HFFc6 (cell line): ENCODE results near the gene ASIC2. TPM values are rescaled to one million over a fixed set of nuclear protein-coding genes. Genes with fewer than 3 reads are reported as not detected.

Experiments
- DNase-seq: peaks from one replicate; pipeline ENCODE4 v3.0.0-alpha.2; 2018
- H3K27ac Mint-ChIP-seq: 2 replicates; pipeline ENCODE4 v1.8.0; 2020; ENCODE audit warnings: mild to moderate bottlenecking, mixed read lengths
- H3K27me3 Mint-ChIP-seq: 2 replicates; pipeline ENCODE4 v1.8.0; 2021; ENCODE audit warnings: mild to moderate bottlenecking, moderate library complexity, mixed read lengths; ENCODE audit not compliant: insufficient read depth
- H3K36me3 Mint-ChIP-seq: 2 replicates; pipeline ENCODE4 v1.8.0; 2021; ENCODE audit warnings: low read depth, mixed read lengths
- H3K4me1 Mint-ChIP-seq: 2 replicates; pipeline ENCODE4 v1.8.0; 2020; ENCODE audit warnings: low read depth, mixed read lengths
- H3K4me3 Mint-ChIP-seq: 2 replicates; pipeline ENCODE4 v1.8.0; 2020; ENCODE audit warnings: mild to moderate bottlenecking, moderate library complexity, mixed read lengths
- H3K9me3 Mint-ChIP-seq: 2 replicates; pipeline ENCODE4 v1.8.0; 2020; ENCODE audit warnings: mild to moderate bottlenecking, mixed read lengths
- CTCF ChIP-seq: fragments of 200-600 bp; sonication (generic); IDR thresholded peaks from 2 replicates; pipeline ENCODE4 v1.5.0; 2021; ENCODE audit warnings: antibody characterized with exemption, mild to moderate bottlenecking
- total RNA-seq, 6 experiments: library from RNA; stranded (reverse); fragmentation: NEBNext Ultra II Directional; extraction: Animal tissue kit (Norgen Biotek cat#: 25700); gene quantifications; 2 replicates in 1 of 6; 3 replicates in 5 of 6; pipeline ENCODE4 v1.2.3, GENCODE V29; 2021

ASIC2 gene
- total RNA-seq, 6 experiments from 2014 or later: not detected

GRCh38 chr17:33023790-33024189, 269.3 kb downstream of the ASIC2 start:
- Mint-ChIP-seq H3K27me3 (peaks cover 18% of the 10 kb centered on the region), H3K9me3 (no peaks in the 10 kb centered on the region; the same call in 1 of the 2 replicates), H3K36me3 (no peaks in the 10 kb centered on the region), H3K4me1 (no peaks in the 10 kb centered on the region), H3K4me3 (no peak overlapping the region), H3K27ac (no peak overlapping the region)
- no peak for DNase-seq
- TF ChIP-seq CTCF: no peak

GRCh38 chr17:33021731-33022408, 271.2 kb downstream of the ASIC2 start:
- peak; percentile 46; the same call in 1 of the 2 replicates for TF ChIP-seq CTCF
- Mint-ChIP-seq H3K27me3 (peaks cover 22% of the 10 kb centered on the region), H3K4me3 (no peak overlapping the region), H3K4me1 (no peaks in the 10 kb centered on the region), H3K27ac (no peak overlapping the region), H3K9me3 (no peaks in the 10 kb centered on the region; the same call in 1 of the 2 replicates), H3K36me3 (no peaks in the 10 kb centered on the region)
- DNase-seq: peak; percentile 22

- no peaks in the 10 kb centered on the region for H3K4me1 Mint-ChIP-seq
Measured at GRCh38 chr17:33019161-33019890, 273.8 kb downstream of the ASIC2 start.

GRCh38 chr17:33017366-33017765, 275.7 kb downstream of the ASIC2 start:
- TF ChIP-seq CTCF: no peak
- Mint-ChIP-seq H3K27me3 (peaks cover 13% of the 10 kb centered on the region), H3K36me3 (no peaks in the 10 kb centered on the region), H3K4me3 (no peak overlapping the region), H3K27ac (no peak overlapping the region), H3K4me1 (peaks cover 15% of the 10 kb centered on the region), H3K9me3 (no peaks in the 10 kb centered on the region; the same call in 1 of the 2 replicates)
- DNase-seq: no peak

More at GRCh38 chr17:33019161-33019890, 273.8 kb downstream of the ASIC2 start:
- no peaks in the 10 kb centered on the region; the same call in 1 of the 2 replicates for H3K9me3 Mint-ChIP-seq
- H3K27me3 Mint-ChIP-seq: peaks cover 15% of the 10 kb centered on the region
- DNase-seq: no peak
- H3K27ac Mint-ChIP-seq: no peak overlapping the region
- no peaks in the 10 kb centered on the region for H3K36me3 Mint-ChIP-seq
- no peak for TF ChIP-seq CTCF
- no peak overlapping the region for H3K4me3 Mint-ChIP-seq

- DNase-seq: no peak
- no peaks in the 10 kb centered on the region; the same call in 1 of the 2 replicates for H3K9me3 Mint-ChIP-seq
- peaks cover 13% of the 10 kb centered on the region for H3K27me3 Mint-ChIP-seq
- H3K4me3 Mint-ChIP-seq: no peak overlapping the region
- no peaks in the 10 kb centered on the region for H3K36me3 Mint-ChIP-seq
- H3K4me1 Mint-ChIP-seq: peaks cover 19% of the 10 kb centered on the region
- no peak overlapping the region for H3K27ac Mint-ChIP-seq
- TF ChIP-seq CTCF: no peak
Measured at GRCh38 chr17:33016920-33017319, 276.2 kb downstream of the ASIC2 start.
